IgD-negative memory B cell (primary cell): ENCODE results near the gene GPC5. TPM values are rescaled to one million over a fixed set of nuclear protein-coding genes. Genes with fewer than 3 reads are reported as not detected.
"Not testable (repeated sequence)": the region's sequence is repeated elsewhere in the genome, so short reads cannot be mapped to it uniquely, and the experiment has no call there.

Experiments
- H3K27ac Mint-ChIP-seq, 3 donors: one replicate each; pipeline ENCODE4 v1.8.0; 2020 to 2022; ENCODE audit warnings: mild to moderate bottlenecking in 3 of 3, mixed read lengths in 3 of 3, moderate library complexity in 1 of 3
- H3K27me3 Mint-ChIP-seq: one replicate; pipeline ENCODE4 v1.8.0; 2021; ENCODE audit warnings: mixed read lengths
- H3K36me3 Mint-ChIP-seq: one replicate; pipeline ENCODE4 v1.8.0; 2020; ENCODE audit warnings: mild to moderate bottlenecking, mixed read lengths
- H3K4me1 Mint-ChIP-seq, 3 donors: one replicate each; pipeline ENCODE4 v1.8.0; 2020 to 2022; ENCODE audit warnings: mixed read lengths in 3 of 3, mild to moderate bottlenecking in 1 of 3
- H3K4me3 Mint-ChIP-seq, 4 donors: one replicate each; pipeline ENCODE4 v1.8.0; 2020 to 2022; ENCODE audit warnings: mild to moderate bottlenecking in 4 of 4, mixed read lengths in 4 of 4, moderate library complexity in 3 of 4
- H3K9me3 Mint-ChIP-seq, 3 donors: one replicate each; pipeline ENCODE4 v1.8.0; 2020 to 2021; ENCODE audit warnings: mixed read lengths in 3 of 3, mild to moderate bottlenecking in 1 of 3
- polyA plus RNA-seq: library from polyadenylated mRNA; unstranded; fragments of 300-500 nt; fragmentation: Illumina TruSeq; gene quantifications from one replicate; pipeline ENCODE4 v1.2.3, GENCODE V29; 2021

GPC5 gene
- polyA plus RNA-seq, 1 donor from 2014 or later, result 0.24 TPM

DNA sequence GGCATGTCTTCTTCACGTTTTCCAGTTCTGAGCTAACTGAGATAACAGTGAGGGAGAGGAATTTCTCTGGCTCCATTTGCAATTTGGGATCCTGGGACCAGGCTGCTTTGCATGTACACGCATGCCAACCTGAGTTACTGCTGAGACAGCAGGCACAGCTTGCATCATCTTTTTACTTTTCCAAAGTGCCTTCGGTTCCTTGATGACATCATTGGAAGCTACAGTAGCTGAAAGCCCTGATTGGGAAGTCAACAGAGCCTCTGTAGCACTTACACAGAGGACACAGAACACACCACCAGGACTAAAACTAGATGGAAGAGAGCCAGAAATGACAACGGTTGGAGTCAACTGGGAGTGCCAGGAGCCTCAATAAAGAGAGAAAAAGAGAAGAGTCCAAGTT, 1429.1 kb downstream of the GPC5 start:
- peaks cover 2 to 3% (median 3%) of the 10 kb centered on the region in 3 donors for H3K9me3 Mint-ChIP-seq
- no peak overlapping the region for H3K4me3 Mint-ChIP-seq
- no peaks in the 10 kb centered on the region for H3K27me3 Mint-ChIP-seq
- no peak overlapping the region for H3K27ac Mint-ChIP-seq
- H3K36me3 Mint-ChIP-seq, result no peaks in the 10 kb centered on the region
- H3K4me1 Mint-ChIP-seq, result no peaks in the 10 kb centered on the region

GRCh38 chr13:92829930-92830329, 1431.5 kb downstream of the GPC5 start:
- no peaks in the 10 kb centered on the region for H3K36me3 Mint-ChIP-seq
- no peaks in the 10 kb centered on the region for H3K4me1 Mint-ChIP-seq
- H3K9me3 Mint-ChIP-seq, result peaks cover 2 to 3% (median 3%) of the 10 kb centered on the region in 3 donors
- H3K27me3 Mint-ChIP-seq, result no peaks in the 10 kb centered on the region
- no peak overlapping the region for H3K27ac Mint-ChIP-seq
- no peak overlapping the region for H3K4me3 Mint-ChIP-seq

- Mint-ChIP-seq H3K4me1 (no peaks in the 10 kb centered on the region), H3K36me3 (no peaks in the 10 kb centered on the region), H3K4me3 (no peak overlapping the region), H3K9me3 (peaks cover 1 to 4% (median 2%) of the 10 kb centered on the region in 3 donors), H3K27me3 (no peaks in the 10 kb centered on the region), H3K27ac (no peak overlapping the region)
Measured at GRCh38 chr13:92830821-92831220, 1432.4 kb downstream of the GPC5 start.

- Mint-ChIP-seq H3K4me1 (no peaks in the 10 kb centered on the region), H3K4me3 (no peak overlapping the region), H3K9me3 (peaks cover 2 to 4% (median 3%) of the 10 kb centered on the region in 3 donors), H3K27me3 (no peaks in the 10 kb centered on the region), H3K27ac (peak overlapping the region in 1 of 3 donors; percentile 62), H3K36me3 (no peaks in the 10 kb centered on the region)
Measured at GRCh38 chr13:92833071-92833470, 1434.7 kb downstream of the GPC5 start.

DNA sequence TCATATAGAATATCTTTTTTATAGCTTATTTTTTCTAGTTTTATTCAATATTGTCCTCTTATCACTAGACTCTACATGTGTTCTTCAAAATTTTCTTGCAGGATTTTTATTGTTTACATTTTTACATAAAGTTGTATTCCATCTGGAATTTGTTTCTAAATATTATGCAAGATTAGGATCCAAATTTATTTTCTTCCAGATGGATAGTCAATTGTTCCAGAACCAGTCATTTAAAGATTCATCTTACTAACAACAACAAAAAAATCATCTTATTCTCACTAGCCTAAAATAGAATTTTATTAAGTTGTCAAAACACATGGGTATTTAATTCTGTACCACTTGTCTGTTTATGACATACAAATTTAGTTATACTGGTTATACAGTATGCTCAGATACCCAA, 1437.8 kb downstream of the GPC5 start:
- Mint-ChIP-seq H3K9me3 (peaks cover 3 to 17% (median 3%) of the 10 kb centered on the region in 3 donors), H3K27ac (no peak overlapping the region), H3K36me3 (no peaks in the 10 kb centered on the region), H3K27me3 (no peaks in the 10 kb centered on the region), H3K4me1 (no peaks in the 10 kb centered on the region), H3K4me3 (no peak overlapping the region)

DNA sequence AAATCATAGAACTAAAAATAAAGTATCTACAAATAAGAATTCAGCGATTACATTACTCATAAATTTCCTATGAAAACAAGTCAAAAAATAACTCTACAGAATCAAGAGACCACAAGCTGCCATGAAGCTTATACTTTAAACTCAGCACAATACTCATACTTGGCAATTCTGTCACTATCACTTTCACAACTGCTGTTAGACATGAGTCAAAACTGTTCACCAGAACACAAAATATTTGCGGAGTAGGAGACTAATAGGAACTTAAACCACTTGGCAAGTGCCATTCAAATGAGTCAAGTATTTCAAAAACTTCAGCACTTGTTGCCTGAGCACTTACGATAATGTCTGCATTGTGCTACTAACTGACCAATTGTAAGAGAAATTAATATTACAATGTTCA, 1440.4 kb downstream of the GPC5 start:
- Mint-ChIP-seq H3K9me3 (peaks cover 3 to 21% (median 3%) of the 10 kb centered on the region in 3 donors), H3K27ac (no peak overlapping the region), H3K4me1 (no peaks in the 10 kb centered on the region), H3K36me3 (no peaks in the 10 kb centered on the region), H3K27me3 (no peaks in the 10 kb centered on the region), H3K4me3 (no peak overlapping the region)

- Mint-ChIP-seq H3K9me3 (peaks cover under 1 to 22% (median 3%) of the 10 kb centered on the region in 3 donors), H3K27ac (no peak overlapping the region), H3K36me3 (no peaks in the 10 kb centered on the region), H3K4me3 (no peak overlapping the region), H3K27me3 (no peaks in the 10 kb centered on the region), H3K4me1 (no peaks in the 10 kb centered on the region)
Measured at GRCh38 chr13:92842145-92842544, 1443.7 kb downstream of the GPC5 start.

DNA sequence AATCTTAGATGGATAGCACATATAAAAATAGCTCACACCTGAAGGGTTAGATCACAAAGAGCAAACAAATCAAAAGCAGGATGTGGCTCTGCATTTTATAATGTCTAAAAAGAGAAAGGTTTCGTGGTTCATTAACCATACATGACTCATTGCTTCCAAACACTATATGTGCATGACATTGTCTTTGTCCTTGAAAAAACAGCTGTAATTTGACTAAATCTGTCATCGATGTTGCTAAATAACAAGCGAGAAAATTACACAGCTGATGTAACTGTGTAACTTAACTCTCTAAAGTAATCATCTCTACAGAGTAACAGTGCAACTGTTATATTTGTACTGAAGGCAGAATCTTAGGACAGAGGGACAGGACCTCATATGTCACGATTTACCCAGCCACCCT, 1445.1 kb downstream of the GPC5 start:
- Mint-ChIP-seq H3K36me3 (no peaks in the 10 kb centered on the region), H3K27me3 (no peaks in the 10 kb centered on the region), H3K27ac (no peak overlapping the region), H3K9me3 (peaks cover 0 to 21% (median 3%) of the 10 kb centered on the region in 3 donors), H3K4me3 (no peak overlapping the region), H3K4me1 (no peaks in the 10 kb centered on the region)

DNA sequence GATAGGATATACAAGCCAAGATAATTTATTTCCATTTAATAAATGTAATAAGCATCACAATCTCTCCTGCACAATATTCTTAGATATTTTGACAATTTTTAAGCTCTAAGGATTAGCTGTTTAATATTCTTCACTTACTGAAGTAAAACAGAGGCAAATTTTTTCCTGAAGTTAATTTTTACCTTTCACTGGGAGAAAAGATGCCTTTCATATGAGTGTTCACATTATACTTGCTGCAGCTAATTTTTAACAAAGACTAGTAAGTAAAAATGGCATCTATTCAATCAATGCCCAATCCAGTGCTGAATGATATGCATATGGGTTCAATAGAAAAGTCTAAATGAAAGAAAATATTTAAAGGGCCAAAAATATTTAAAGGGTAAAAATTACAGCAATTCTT, 1451.0 kb downstream of the GPC5 start:
- H3K9me3 Mint-ChIP-seq, result peaks cover 2 to 4% (median 4%) of the 10 kb centered on the region in 3 donors
- H3K4me3 Mint-ChIP-seq, result no peak overlapping the region
- H3K36me3 Mint-ChIP-seq, result no peaks in the 10 kb centered on the region
- no peaks in the 10 kb centered on the region for H3K27me3 Mint-ChIP-seq
- no peak overlapping the region for H3K27ac Mint-ChIP-seq
- no peaks in the 10 kb centered on the region for H3K4me1 Mint-ChIP-seq

GRCh38 chr13:92864584-92865284, 1466.3 kb downstream of the GPC5 start:
- Mint-ChIP-seq H3K27me3 (no peaks in the 10 kb centered on the region), H3K27ac (no peak overlapping the region), H3K4me3 (no peak overlapping the region), H3K4me1 (no peaks in the 10 kb centered on the region), H3K36me3 (no peaks in the 10 kb centered on the region), H3K9me3 (peaks cover 0 to 2% (median 2%) of the 10 kb centered on the region in 3 donors)

GRCh38 chr13:92873029-92873428, 1474.6 kb downstream of the GPC5 start:
- Mint-ChIP-seq H3K4me3 (no peak overlapping the region), H3K9me3 (peaks cover under 1 to 3% (median 2%) of the 10 kb centered on the region in 3 donors), H3K27ac (no peak overlapping the region), H3K4me1 (no peaks in the 10 kb centered on the region), H3K27me3 (no peaks in the 10 kb centered on the region), H3K36me3 (no peaks in the 10 kb centered on the region)

GRCh38 chr13:92886535-92887077, 1488.2 kb downstream of the GPC5 start:
- no peaks in the 10 kb centered on the region for H3K36me3 Mint-ChIP-seq
- no peaks in the 10 kb centered on the region for H3K4me1 Mint-ChIP-seq
- no peaks in the 10 kb centered on the region for H3K27me3 Mint-ChIP-seq
- peaks cover 0 to 4% (median 0%) of the 10 kb centered on the region in 3 donors for H3K9me3 Mint-ChIP-seq
- no peak overlapping the region for H3K27ac Mint-ChIP-seq
- no peak overlapping the region for H3K4me3 Mint-ChIP-seq

- H3K36me3 Mint-ChIP-seq, result no peaks in the 10 kb centered on the region
- no peak overlapping the region for H3K27ac Mint-ChIP-seq
- H3K27me3 Mint-ChIP-seq, result no peaks in the 10 kb centered on the region
- no peak overlapping the region for H3K4me3 Mint-ChIP-seq
- H3K4me1 Mint-ChIP-seq, result no peaks in the 10 kb centered on the region
- H3K9me3 Mint-ChIP-seq, result peaks cover 2 to 8% (median 5%) of the 10 kb centered on the region in 3 donors
Measured at GRCh38 chr13:92894447-92894846, 1496.0 kb downstream of the GPC5 start.

GRCh38 chr13:92896842-92897241, 1498.4 kb downstream of the GPC5 start:
- Mint-ChIP-seq H3K9me3 (peaks cover 2 to 14% (median 6%) of the 10 kb centered on the region in 3 donors), H3K27ac (no peak overlapping the region), H3K36me3 (no peaks in the 10 kb centered on the region), H3K4me1 (no peaks in the 10 kb centered on the region), H3K27me3 (no peaks in the 10 kb centered on the region), H3K4me3 (no peak overlapping the region)

- H3K9me3 Mint-ChIP-seq, result peaks cover 2 to 14% (median 6%) of the 10 kb centered on the region in 3 donors
- not testable (repeated sequence) for H3K36me3 Mint-ChIP-seq, H3K4me3 Mint-ChIP-seq, H3K27ac Mint-ChIP-seq, H3K4me1 Mint-ChIP-seq, H3K27me3 Mint-ChIP-seq
Measured at GRCh38 chr13:92898946-92899345, 1500.5 kb downstream of the GPC5 start.

GRCh38 chr13:92900446-92900845, 1502.0 kb downstream of the GPC5 start:
- H3K9me3 Mint-ChIP-seq, result peaks cover 0 to 16% (median 6%) of the 10 kb centered on the region in 3 donors
- H3K4me3 Mint-ChIP-seq, result no peak overlapping the region

More at GRCh38 chr13:92900446-92900845, 1502.0 kb downstream of the GPC5 start:
- H3K27ac Mint-ChIP-seq, result no peak overlapping the region
- no peaks in the 10 kb centered on the region for H3K4me1 Mint-ChIP-seq
- H3K27me3 Mint-ChIP-seq, result no peaks in the 10 kb centered on the region
- no peaks in the 10 kb centered on the region for H3K36me3 Mint-ChIP-seq
